Uterus (tissue), 2 donors: Measurements from ENCODE around the gene C2orf69.

Source experiments
- CTCF ChIP-seq, 4 experiments: fragments of 200-600 bp in 2 of 4; fragments of 450-650 bp in 2 of 4; sonication (generic) in 2 of 4; IDR thresholded peaks; one replicate each; pipeline ENCODE4 v1.5.1; 2016 to 2019; ENCODE audit warnings: antibody characterized with exemption in 4 of 4, mild to moderate bottlenecking in 2 of 4, moderate library complexity in 1 of 4
- POLR2A ChIP-seq, 2 donors: fragments of 450-650 bp; IDR thresholded peaks; one replicate each; pipeline ENCODE4 v1.6.1; 2016; ENCODE audit warnings: antibody characterized with exemption in 2 of 2, mild to moderate bottlenecking in 1 of 2, moderate library complexity in 1 of 2

GRCh38 chr2:199968126-199968525 lies 57.0 kb downstream of the C2orf69 start:
- TF ChIP-seq POLR2A (IDR thresholded peaks at IDR 0.05) (no peak), CTCF (IDR thresholded peaks at IDR 0.05) (no peak)
